Hepatocyte (in vitro differentiated cells): Measurements from ENCODE around the gene EMSY.

Experiments used
- CTCF ChIP-seq: fragments of 200-600 bp; sonication (generic); IDR thresholded peaks from 2 replicates; pipeline ENCODE4 v1.5.1; 2016; ENCODE audit warnings: antibody characterized with exemption, mild to moderate bottlenecking; ENCODE audit not compliant: poor library complexity
- EZH2 ChIP-seq: fragments of 200-600 bp; sonication (generic); IDR thresholded peaks from 2 replicates; pipeline ENCODE4 v1.6.1; 2016; ENCODE audit warnings: antibody characterized with exemption, mild to moderate bottlenecking, borderline replicate concordance

GRCh38 chr11:76561245-76561644 is 116.4 kb downstream of the EMSY start:
- no peak for TF ChIP-seq CTCF
- TF ChIP-seq EZH2, result no peak
